Right cardiac atrium (tissue), 5 donors: ENCODE measurements around the gene LY6G6C. TPM values are rescaled to one million over a fixed set of nuclear protein-coding genes. Genes with fewer than 3 reads are reported as not detected.

Experiments used
- ATAC-seq, 2 donors: fragments of 200-7000 bp; cut with Tn5 transposase; one replicate each; pipeline versions ENCODE4 v1.8.0 to v1.9.1; 2020; ENCODE audit warnings: moderate library complexity in 2 of 2, mild to moderate bottlenecking in 1 of 2
- DNase-seq, 3 donors: peaks; one replicate each; pipeline ENCODE4 v3.0.0-alpha.2; 2020
- H3K27ac ChIP-seq: one replicate; pipeline ENCODE4 v1.5.1; 2013; ENCODE audit warnings: mild to moderate bottlenecking, low read length, control low read depth, moderate library complexity
- H3K27me3 ChIP-seq: one replicate; pipeline ENCODE4 v1.6.1; 2013; ENCODE audit not compliant: control insufficient read depth, insufficient read depth
- H3K4me1 ChIP-seq: one replicate; pipeline ENCODE4 v1.6.1; 2013; ENCODE audit warnings: low read length; ENCODE audit not compliant: control insufficient read depth, insufficient read depth
- H3K4me3 ChIP-seq: one replicate; pipeline ENCODE4 v1.5.1; 2013; ENCODE audit warnings: low read length, control low read depth
- H3K9me3 ChIP-seq: one replicate; pipeline ENCODE4 v1.6.1; 2013; ENCODE audit warnings: low read length; ENCODE audit not compliant: control insufficient read depth
- WGBS: extraction: QIAGEN DNeasy Blood & Tissue Kit; methylation state at CpG from one replicate; pipeline ENCODE4 v1.1.7; 2013; 5-methylcytosine and 5-hydroxymethylcytosine counted together
- intact Hi-C, 4 donors: fragments of 100-400 bp; cut with DNase I; formaldehyde crosslinking; loops; one replicate each; pipeline versions ENCODE4 v1.11.0 to v1.14.0; 2022 to 2023
- polyA plus RNA-seq: library from polyadenylated mRNA; stranded (reverse); fragments of 200-250 nt; gene quantifications from one replicate; pipeline ENCODE4 v1.2.3, GENCODE V29; 2013
- total RNA-seq, 4 donors: library from RNA; stranded (reverse); fragmentation: NEBNext Ultra II Directional; extraction: Animal tissue kit (Norgen Biotek cat#: 25700); gene quantifications; one replicate each; pipeline ENCODE4 v1.2.1, GENCODE V29; 2021
- donor health status: healthy with polysubstance abuse.
- donor health status: DM: no; HTN: yes; CAD: no.
- donor health status: DM: no; HTN: no; CAD: no.
- donor health status: DM: no; HTN: yes; CAD: no; lungs with severe emphysema.
- donor health status: DM: yes; HTN: yes; CAD: no.

The LY6G6C gene
- total and polyA plus RNA-seq, 5 donors = 0.18 TPM; not detected in 4

GRCh38 chr6:31741815-31742214 lies 20.3 kb upstream of the LY6G6C start:
- no peak for ATAC-seq
- Histone ChIP-seq H3K4me3 (no peak overlapping the region), H3K27me3 (no peaks in the 10 kb centered on the region), H3K9me3 (no peaks in the 10 kb centered on the region), H3K4me1 (peaks cover 1% of the 10 kb centered on the region), H3K27ac (no peak overlapping the region)
- DNase-seq = no peak
- intact Hi-C loops = loop anchor here in 1 of 4 donors (5.0 kb wide), 1 partner anchor 50 kb away; no protein-coding TSS in a partner anchor
- WGBS = 82% methylated on average over 2 of the region's 2 CpGs

GRCh38 chr6:31740397-31741223 lies 19.1 kb upstream of the LY6G6C start:
- Histone ChIP-seq H3K4me1 (peaks cover 3% of the 10 kb centered on the region), H3K27ac (peak overlapping the region; percentile 46), H3K9me3 (no peaks in the 10 kb centered on the region), H3K4me3 (peak overlapping the region; percentile 66), H3K27me3 (no peaks in the 10 kb centered on the region)
- WGBS = 15% methylated on average over 29 of the region's 29 CpGs
- intact Hi-C loops = loop anchor here in 1 of 4 donors (5.0 kb wide), 1 partner anchor 52 kb away; no protein-coding TSS in a partner anchor
- DNase-seq (peak in 2 of 3 donors; percentile 62 to 72), ATAC-seq (peak in 1 of 2 donors; percentile 1)

- Histone ChIP-seq H3K4me1 (peaks cover 3% of the 10 kb centered on the region), H3K27me3 (no peaks in the 10 kb centered on the region), H3K27ac (peak within 1 kb of the TSS; percentile 46), H3K9me3 (no peaks in the 10 kb centered on the region), H3K4me3 (peak within 1 kb of the TSS; percentile 66)
- ATAC-seq (peak; percentile 95 to 96), DNase-seq (peak; percentile 98 to 99 (median 99))
- intact Hi-C loops = loop anchor here in 3 of 4 donors (5.0 to 10.0 kb wide), 3 partner anchors 32 to 95 kb away; no protein-coding TSS in a partner anchor
- under 1% methylated on average over 58 of the region's 58 CpGs for WGBS
Measured at GRCh38 chr6:31739639-31740396, 18.3 kb upstream of the LY6G6C start, which contains the start of gene MSH5. Gene MSH5 (plus strand): TSS chr6:31740005. CDS start chr6:31740467, 462 bp downstream.

GRCh38 chr6:31737991-31738979 lies 16.7 kb upstream of the LY6G6C start:
- 24% methylated on average over 6 of the region's 6 CpGs for WGBS
- peak in 1 of 3 donors; percentile 77 for DNase-seq
- peak in 1 of 2 donors; percentile 7 for ATAC-seq
- Histone ChIP-seq H3K9me3 (no peaks in the 10 kb centered on the region), H3K27me3 (no peaks in the 10 kb centered on the region), H3K4me1 (peaks cover 9% of the 10 kb centered on the region), H3K4me3 (no peak overlapping the region), H3K27ac (peak overlapping the region; percentile 34)
- intact Hi-C loops = loop anchor here in 2 of 4 donors (5.0 to 10.0 kb wide), 2 partner anchors 34 to 97 kb away; no protein-coding TSS in a partner anchor

- no peaks in the 10 kb centered on the region for H3K9me3 ChIP-seq
- WGBS = 50% methylated on average over 7 of the region's 7 CpGs
- H3K4me3 ChIP-seq = no peak overlapping the region
- H3K27ac ChIP-seq = peak overlapping the region; percentile 37
- intact Hi-C loops = loop anchor here in 2 of 4 donors (5.0 to 10.0 kb wide), 2 partner anchors 35 to 97 kb away; no protein-coding TSS in a partner anchor
- H3K4me1 ChIP-seq = peaks cover 9% of the 10 kb centered on the region
- DNase-seq (no peak), ATAC-seq (no peak)
- H3K27me3 ChIP-seq = no peaks in the 10 kb centered on the region
Measured at GRCh38 chr6:31737315-31737990, 15.9 kb upstream of the LY6G6C start.

GRCh38 chr6:31736768-31737314 lies 15.3 kb upstream of the LY6G6C start:
- Histone ChIP-seq H3K27me3 (no peaks in the 10 kb centered on the region), H3K27ac (peak overlapping the region; percentile 49), H3K4me3 (peak overlapping the region; percentile 86), H3K4me1 (peaks cover 9% of the 10 kb centered on the region), H3K9me3 (no peaks in the 10 kb centered on the region)
- peak in 2 of 3 donors; percentile 58 to 62 for DNase-seq
- 37% methylated on average over 10 of the region's 10 CpGs for WGBS
- intact Hi-C loops = loop anchor here in 2 of 4 donors (5.0 to 10.0 kb wide), 2 partner anchors 35 to 98 kb away; no protein-coding TSS in a partner anchor
- no peak for ATAC-seq

- intact Hi-C loops = loop anchor here in 2 of 4 donors (5.0 to 10.0 kb wide), 2 partner anchors 36 to 99 kb away; no protein-coding TSS in a partner anchor
- Histone ChIP-seq H3K4me1 (peaks cover 9% of the 10 kb centered on the region), H3K9me3 (no peaks in the 10 kb centered on the region), H3K27me3 (no peaks in the 10 kb centered on the region), H3K4me3 (peak within 1 kb of the TSS; percentile 86), H3K27ac (peak within 1 kb of the TSS; percentile 49)
- peak; percentile 73 to 76 for ATAC-seq
- 0% methylated on average over 24 of the region's 24 CpGs for WGBS
- DNase-seq = peak; percentile 91 to 94 (median 94)
Measured at GRCh38 chr6:31736021-31736767, 14.6 kb upstream of the LY6G6C start, which contains the start of gene CLIC1. Gene CLIC1 (minus strand): TSS chr6:31736530. CDS start chr6:31736300, 230 bp downstream.

- WGBS = under 1% methylated on average over 18 of the region's 18 CpGs
- DNase-seq (peak; percentile 61 to 69 (median 67)), ATAC-seq (peak; percentile 2 to 44)
- no peaks in the 10 kb centered on the region for H3K27me3 ChIP-seq
- intact Hi-C loops = loop anchor here in 2 of 4 donors (5.0 to 10.0 kb wide), 2 partner anchors 37 to 100 kb away; no protein-coding TSS in a partner anchor
- H3K4me1 ChIP-seq = peaks cover 9% of the 10 kb centered on the region
- H3K27ac ChIP-seq = peak overlapping the region; percentile 49
- peak overlapping the region; percentile 86 for H3K4me3 ChIP-seq
- no peaks in the 10 kb centered on the region for H3K9me3 ChIP-seq
Measured at GRCh38 chr6:31734821-31735406, 13.4 kb upstream of the LY6G6C start.
